HepG2 (cell line): ENCODE results near the gene FERMT2. TPM values are rescaled to one million over a fixed set of nuclear protein-coding genes. Genes with fewer than 3 reads are reported as not detected.

Source experiments
- ATAC-seq: fragments of 200-7000 bp; cut with Tn5 transposase; 3 replicates; pipeline ENCODE4 v1.9.1; 2020; ENCODE audit warnings: mild to moderate bottlenecking, moderate library complexity
- BruUV-seq: library from RNA; stranded (reverse); fragments of 400-500 nt; replicated peaks from 2 replicates; lab custom pipeline; 2021; lab: Mats Ljungman, UMichigan
- CTCF ChIA-PET: fragments of 300-600 bp; formaldehyde crosslinking; extraction: SDS; loops from one replicate; lab custom pipeline; 2021; ENCODE audit warnings: low total read pairs, inconsistent platforms, low intra/inter-chr PET ratio; lab: Yijun Ruan, JAX
- POLR2A ChIA-PET: fragments of 350-600 bp; sonication (Branson Sonifier 250); formaldehyde crosslinking; loops from one replicate; lab custom pipeline; 2020; ENCODE audit warnings: antibody characterized with exemption, inconsistent platforms; lab: Yijun Ruan, JAX
- DNase-seq: peaks from one replicate; pipeline ENCODE4 v3.0.0-alpha.2; 2015; ENCODE audit warnings: low spot score
- FAIRE-seq: peaks from 3 replicates; lab custom pipeline; 2011; peaks lifted over from hg19 to GRCh38; lab: Jason Lieb, UNC
- H2AFZ ChIP-seq: one replicate; pipeline ENCODE4 v1.6.1; 2011; ENCODE audit warnings: low read length, inconsistent platforms
- H3K27ac ChIP-seq: fragments of 300-600 bp; 3 replicates; pipeline ENCODE4 v1.8.0; 2011; ENCODE audit warnings: mixed run types, mild to moderate bottlenecking, mixed read lengths, low read length, inconsistent platforms; ENCODE audit not compliant: insufficient read depth; ENCODE audit errors: extremely low read length
- H3K27me3 ChIP-seq, 2 experiments: fragments of 200-600 bp in 1 of 2; 2 replicates in 1 of 2; 3 replicates in 1 of 2; pipeline versions ENCODE4 v1.6.0 to v1.8.0; 2011; ENCODE audit warnings: low read length in 2 of 2, mild to moderate bottlenecking in 2 of 2, moderate library complexity in 2 of 2, inconsistent platforms in 1 of 2; ENCODE audit not compliant: insufficient read depth in 2 of 2, control insufficient read depth in 1 of 2
- H3K36me3 ChIP-seq, 2 experiments: fragments of 200-600 bp in 1 of 2; replicated peaks in 1 of 2; 2 replicates in 1 of 2; 3 replicates in 1 of 2; pipeline versions ENCODE4 v1.5.1 to v1.8.0; 2011; ENCODE audit warnings: low read length in 2 of 2, inconsistent platforms in 1 of 2; ENCODE audit not compliant: insufficient read depth in 2 of 2, control insufficient read depth in 1 of 2
- H3K4me1 ChIP-seq: 2 replicates; pipeline ENCODE4 v1.5.1; 2012; ENCODE audit warnings: low read length, inconsistent platforms; ENCODE audit not compliant: insufficient read depth
- H3K4me2 ChIP-seq: 2 replicates; pipeline ENCODE4 v1.6.0; 2011; ENCODE audit warnings: low read depth, low read length, inconsistent platforms
- H3K4me3 ChIP-seq, 3 experiments: fragments of 200-600 bp in 1 of 3; sonication (generic), shearing (Covaris generic) in 1 of 3; replicated peaks in 1 of 3; 2 replicates each; pipeline ENCODE4 v1.5.1; 2011 to 2016; ENCODE audit warnings: low read length in 3 of 3, inconsistent platforms in 2 of 3, low read depth in 2 of 3, mild to moderate bottlenecking in 2 of 3, control low read depth in 1 of 3, mixed read lengths in 1 of 3; ENCODE audit not compliant: insufficient read depth in 1 of 3
- H3K79me2 ChIP-seq: one replicate; pipeline ENCODE4 v1.6.1; 2011; ENCODE audit warnings: low read length, inconsistent platforms; ENCODE audit not compliant: insufficient read depth
- H3K9ac ChIP-seq: 2 replicates; pipeline ENCODE4 v1.6.0; 2011; ENCODE audit warnings: mild to moderate bottlenecking, low read depth, low read length, inconsistent platforms; ENCODE audit not compliant: insufficient read depth
- H3K9me3 ChIP-seq: 2 replicates; pipeline ENCODE4 v1.5.1; 2012; ENCODE audit warnings: mild to moderate bottlenecking, low read length
- H4K20me1 ChIP-seq: 2 replicates; pipeline ENCODE4 v1.6.0; 2011; ENCODE audit warnings: inconsistent platforms, mild to moderate bottlenecking, low read length, moderate library complexity; ENCODE audit not compliant: insufficient read depth
- DDIT3 ChIP-seq: sonication (generic); formaldehyde crosslinking; IDR thresholded peaks from 2 replicates; pipeline ENCODE4 v1.4.0; 2020; ENCODE audit warnings: mild to moderate bottlenecking, missing genetic modification reagents
- NFAT5 ChIP-seq: sonication (generic); formaldehyde crosslinking; IDR thresholded peaks from 2 replicates; pipeline ENCODE4 v1.4.0; 2020; ENCODE audit warnings: missing genetic modification reagents
- PATZ1 ChIP-seq: sonication (generic); formaldehyde crosslinking; IDR thresholded peaks from 2 replicates; pipeline ENCODE4 v1.4.0; 2020; ENCODE audit warnings: missing genetic modification reagents
- THAP9 ChIP-seq: sonication (generic); formaldehyde crosslinking; IDR thresholded peaks from 2 replicates; pipeline ENCODE4; 2020; ENCODE audit warnings: missing genetic modification reagents, mild to moderate bottlenecking, borderline replicate concordance
- ZNF143 ChIP-seq: sonication (generic); formaldehyde crosslinking; IDR thresholded peaks from 2 replicates; pipeline ENCODE4 v1.4.0; 2020; ENCODE audit warnings: missing genetic modification reagents
- ZNF430 ChIP-seq: sonication (generic); formaldehyde crosslinking; IDR thresholded peaks from 2 replicates; pipeline ENCODE4 v1.9.0; 2021; ENCODE audit warnings: mild to moderate bottlenecking, missing genetic modification reagents
- ZNF891 ChIP-seq: sonication (generic); formaldehyde crosslinking; IDR thresholded peaks from 2 replicates; pipeline ENCODE4 v1.5.0; 2020; ENCODE audit warnings: mild to moderate bottlenecking, missing genetic modification reagents
- in situ Hi-C: cut with HindIII; loops from 2 replicates; pipeline ENCODE4 v1.10.0; 2017; ENCODE audit warnings: low pct_unique_long_range_greater_than_20kb; ENCODE audit not compliant: extremely low pct_ligation_motif_present
- intact Hi-C: fragments of 100-400 bp; cut with micrococcal nuclease; formaldehyde crosslinking; loops from one replicate; pipeline ENCODE4 v1.10.0; 2022; ENCODE audit not compliant: unreplicated experiment
- polyA plus RNA-seq, 8 experiments: library from polyadenylated mRNA; depleted of rRNA in 3 of 8; stranded (reverse) in 7 of 8; unstranded in 1 of 8; fragments of >200 nt; fragmentation: Illumina TruSeq in 4 of 8; extraction: Trizol in 4 of 8; gene quantifications; 2 replicates each; pipeline versions ENCODE4 v1.2.1 to v1.2.3, GENCODE V29; 2011 to 2016; ENCODE audit warnings: low read depth in 4 of 8, missing spikeins in 1 of 8, mixed read lengths in 1 of 8; ENCODE audit not compliant: insufficient read depth in 1 of 8
- total RNA-seq, 5 experiments: library from RNA; depleted of rRNA; stranded (reverse); fragments of >200 nt; fragmentation: Illumina TruSeq; extraction: Trizol; gene quantifications; 2 replicates each; pipeline ENCODE4 v1.2.3, GENCODE V29; 2016; ENCODE audit warnings: low read depth in 1 of 5
- TF ChIP-seq, protein P1 (sequence below): sonication (generic); formaldehyde crosslinking; conservative IDR thresholded peaks from 2 replicates; pipeline ENCODE4 v1.4.0; 2020; ENCODE audit warnings: mild to moderate bottlenecking, missing genetic modification reagents, moderate library complexity

FERMT2 gene
- total and polyA plus RNA-seq, 2 of the 13 experiments (the other 11 are each of a cell fraction or from before 2014, with no cell fraction given): 36.2 to 60.4 TPM

DNA sequence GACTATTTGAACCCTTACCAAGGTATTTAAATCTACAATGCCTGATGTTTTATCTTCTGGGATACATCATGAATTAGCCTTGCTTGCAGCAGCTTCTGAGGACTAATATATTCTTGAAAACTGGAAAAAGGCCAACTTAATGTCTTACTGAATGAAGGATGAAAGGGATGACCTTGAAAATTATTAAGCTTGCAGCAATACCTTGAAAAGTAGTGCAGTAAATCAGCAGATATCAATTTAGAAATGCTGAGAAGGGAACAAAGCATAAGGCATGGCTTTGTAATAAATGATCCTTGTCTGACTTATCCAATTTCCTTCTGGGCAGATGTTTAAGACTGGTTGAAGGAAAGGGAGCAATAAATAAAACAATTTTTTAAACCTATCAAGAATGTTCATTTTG is 37.3 kb upstream of the FERMT2 start:
- no peaks in the 10 kb centered on the region for H3K79me2 ChIP-seq
- ATAC-seq (no peak), DNase-seq (no peak), FAIRE-seq (no peak)
- no peaks in the 10 kb centered on the region for H4K20me1 ChIP-seq
- intact Hi-C loops: no loop called here
- no peak for TF ChIP-seq THAP9 (CRISPR knock-in tag)
- TF ChIP-seq ZNF430: no peak
- no peak for TF ChIP-seq DDIT3
- TF ChIP-seq ZNF891 (CRISPR knock-in tag): no peak
- TF ChIP-seq ZNF143 (CRISPR knock-in tag): no peak
- no peak for TF ChIP-seq NFAT5 (CRISPR knock-in tag)
- TF ChIP-seq PATZ1 (CRISPR knock-in tag): no peak
- TF ChIP-seq, protein P1, sequence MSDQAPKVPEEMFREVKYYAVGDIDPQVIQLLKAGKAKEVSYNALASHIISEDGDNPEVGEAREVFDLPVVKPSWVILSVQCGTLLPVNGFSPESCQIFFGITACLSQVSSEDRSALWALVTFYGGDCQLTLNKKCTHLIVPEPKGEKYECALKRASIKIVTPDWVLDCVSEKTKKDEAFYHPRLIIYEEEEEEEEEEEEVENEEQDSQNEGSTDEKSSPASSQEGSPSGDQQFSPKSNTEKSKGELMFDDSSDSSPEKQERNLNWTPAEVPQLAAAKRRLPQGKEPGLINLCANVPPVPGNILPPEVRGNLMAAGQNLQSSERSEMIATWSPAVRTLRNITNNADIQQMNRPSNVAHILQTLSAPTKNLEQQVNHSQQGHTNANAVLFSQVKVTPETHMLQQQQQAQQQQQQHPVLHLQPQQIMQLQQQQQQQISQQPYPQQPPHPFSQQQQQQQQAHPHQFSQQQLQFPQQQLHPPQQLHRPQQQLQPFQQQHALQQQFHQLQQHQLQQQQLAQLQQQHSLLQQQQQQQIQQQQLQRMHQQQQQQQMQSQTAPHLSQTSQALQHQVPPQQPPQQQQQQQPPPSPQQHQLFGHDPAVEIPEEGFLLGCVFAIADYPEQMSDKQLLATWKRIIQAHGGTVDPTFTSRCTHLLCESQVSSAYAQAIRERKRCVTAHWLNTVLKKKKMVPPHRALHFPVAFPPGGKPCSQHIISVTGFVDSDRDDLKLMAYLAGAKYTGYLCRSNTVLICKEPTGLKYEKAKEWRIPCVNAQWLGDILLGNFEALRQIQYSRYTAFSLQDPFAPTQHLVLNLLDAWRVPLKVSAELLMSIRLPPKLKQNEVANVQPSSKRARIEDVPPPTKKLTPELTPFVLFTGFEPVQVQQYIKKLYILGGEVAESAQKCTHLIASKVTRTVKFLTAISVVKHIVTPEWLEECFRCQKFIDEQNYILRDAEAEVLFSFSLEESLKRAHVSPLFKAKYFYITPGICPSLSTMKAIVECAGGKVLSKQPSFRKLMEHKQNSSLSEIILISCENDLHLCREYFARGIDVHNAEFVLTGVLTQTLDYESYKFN: no peak
- no peak overlapping the region for H3K27ac ChIP-seq
- CTCF ChIA-PET: no interaction called here
- H3K4me1 ChIP-seq: no peaks in the 10 kb centered on the region
- H3K27me3 ChIP-seq: no peaks in the 10 kb centered on the region; a peak in 2 of 5 replicates
- H3K9me3 ChIP-seq: no peaks in the 10 kb centered on the region
- H2AFZ ChIP-seq: no peak overlapping the region
- no peaks in the 10 kb centered on the region for H3K36me3 ChIP-seq
- POLR2A ChIA-PET: no interaction called here
- H3K4me3 ChIP-seq: no peak overlapping the region
- BruUV-seq: no TSS peak
- H3K4me2 ChIP-seq: no peak overlapping the region
- no peak overlapping the region for H3K9ac ChIP-seq
- in situ Hi-C loops: no loop called here
